Sigmoid colon (tissue), 3 donors: ENCODE results near the gene TUBA3D.

Experiments
- POLR2A ChIP-seq, 2 donors: fragments of 450-650 bp; IDR thresholded peaks; one replicate each; pipeline ENCODE4 v1.6.1; 2016; ENCODE audit warnings: antibody characterized with exemption in 2 of 2, mild to moderate bottlenecking in 2 of 2, moderate library complexity in 2 of 2
- TF ChIP-seq, protein P1 (sequence below), 4 experiments: fragments of 450-650 bp in 3 of 4; fragments of 200-600 bp in 1 of 4; IDR thresholded peaks; one replicate each; pipeline ENCODE4 v1.5.1; 2016 to 2019; ENCODE audit warnings: antibody characterized with exemption in 4 of 4, mild to moderate bottlenecking in 3 of 4, moderate library complexity in 2 of 4

DNA sequence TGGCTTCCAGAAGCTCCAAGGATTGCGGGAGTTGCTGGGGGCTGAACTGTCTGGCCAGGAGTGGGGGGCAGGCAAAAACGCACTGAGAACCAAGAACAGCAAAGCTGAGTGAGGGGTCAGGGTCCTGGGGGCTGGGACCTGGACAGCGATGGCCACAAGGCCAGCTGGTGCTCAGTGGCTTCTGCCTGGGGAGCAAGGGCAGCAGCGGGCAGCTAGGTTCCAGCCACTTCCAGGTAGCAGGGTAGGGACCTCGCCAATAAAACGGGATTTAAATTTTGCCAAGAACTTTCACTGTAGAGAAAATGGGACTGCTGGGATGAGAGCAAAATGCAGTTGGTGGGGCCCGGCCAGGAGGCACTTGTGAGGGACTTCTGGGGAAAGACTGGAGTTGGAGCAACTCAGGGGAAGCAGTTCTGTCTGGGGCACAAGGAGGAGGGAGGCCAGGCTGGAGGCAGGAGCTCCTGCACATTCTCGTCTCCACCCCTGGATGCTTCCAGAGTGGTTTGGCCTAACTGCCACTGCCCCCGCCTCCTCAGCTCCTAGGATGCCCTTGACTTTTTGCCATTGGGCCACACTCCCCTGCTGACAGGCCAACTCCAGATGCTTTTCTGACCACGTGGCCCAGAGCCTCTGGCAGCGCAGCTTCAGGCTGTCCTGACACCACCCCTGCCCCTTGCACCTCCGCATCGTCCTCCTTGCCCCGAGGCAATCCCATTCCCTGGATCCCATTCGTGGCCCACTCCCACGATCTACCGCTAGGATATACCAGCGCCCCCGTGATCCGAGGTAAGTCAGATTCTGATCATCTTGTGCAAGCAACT is 46.3 kb downstream of the TUBA3D start:
- TF ChIP-seq, protein P1, sequence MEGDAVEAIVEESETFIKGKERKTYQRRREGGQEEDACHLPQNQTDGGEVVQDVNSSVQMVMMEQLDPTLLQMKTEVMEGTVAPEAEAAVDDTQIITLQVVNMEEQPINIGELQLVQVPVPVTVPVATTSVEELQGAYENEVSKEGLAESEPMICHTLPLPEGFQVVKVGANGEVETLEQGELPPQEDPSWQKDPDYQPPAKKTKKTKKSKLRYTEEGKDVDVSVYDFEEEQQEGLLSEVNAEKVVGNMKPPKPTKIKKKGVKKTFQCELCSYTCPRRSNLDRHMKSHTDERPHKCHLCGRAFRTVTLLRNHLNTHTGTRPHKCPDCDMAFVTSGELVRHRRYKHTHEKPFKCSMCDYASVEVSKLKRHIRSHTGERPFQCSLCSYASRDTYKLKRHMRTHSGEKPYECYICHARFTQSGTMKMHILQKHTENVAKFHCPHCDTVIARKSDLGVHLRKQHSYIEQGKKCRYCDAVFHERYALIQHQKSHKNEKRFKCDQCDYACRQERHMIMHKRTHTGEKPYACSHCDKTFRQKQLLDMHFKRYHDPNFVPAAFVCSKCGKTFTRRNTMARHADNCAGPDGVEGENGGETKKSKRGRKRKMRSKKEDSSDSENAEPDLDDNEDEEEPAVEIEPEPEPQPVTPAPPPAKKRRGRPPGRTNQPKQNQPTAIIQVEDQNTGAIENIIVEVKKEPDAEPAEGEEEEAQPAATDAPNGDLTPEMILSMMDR (IDR thresholded peaks at IDR 0.05): no peak
- TF ChIP-seq POLR2A (IDR thresholded peaks at IDR 0.05): no peak
